NCI-H1417 treated with DMSO at 0.1 percent for 48 hours (cell line): ENCODE measurements around the gene MAFF.
"Not testable (repeated sequence)": the region's sequence is repeated elsewhere in the genome, so short reads cannot be mapped to it uniquely, and the experiment has no call there.

Source experiments
- DNase-seq: peaks from one replicate; lab custom pipeline; 2025; lab: John Stamatoyannopoulos, UW

The MAFF gene

DNA sequence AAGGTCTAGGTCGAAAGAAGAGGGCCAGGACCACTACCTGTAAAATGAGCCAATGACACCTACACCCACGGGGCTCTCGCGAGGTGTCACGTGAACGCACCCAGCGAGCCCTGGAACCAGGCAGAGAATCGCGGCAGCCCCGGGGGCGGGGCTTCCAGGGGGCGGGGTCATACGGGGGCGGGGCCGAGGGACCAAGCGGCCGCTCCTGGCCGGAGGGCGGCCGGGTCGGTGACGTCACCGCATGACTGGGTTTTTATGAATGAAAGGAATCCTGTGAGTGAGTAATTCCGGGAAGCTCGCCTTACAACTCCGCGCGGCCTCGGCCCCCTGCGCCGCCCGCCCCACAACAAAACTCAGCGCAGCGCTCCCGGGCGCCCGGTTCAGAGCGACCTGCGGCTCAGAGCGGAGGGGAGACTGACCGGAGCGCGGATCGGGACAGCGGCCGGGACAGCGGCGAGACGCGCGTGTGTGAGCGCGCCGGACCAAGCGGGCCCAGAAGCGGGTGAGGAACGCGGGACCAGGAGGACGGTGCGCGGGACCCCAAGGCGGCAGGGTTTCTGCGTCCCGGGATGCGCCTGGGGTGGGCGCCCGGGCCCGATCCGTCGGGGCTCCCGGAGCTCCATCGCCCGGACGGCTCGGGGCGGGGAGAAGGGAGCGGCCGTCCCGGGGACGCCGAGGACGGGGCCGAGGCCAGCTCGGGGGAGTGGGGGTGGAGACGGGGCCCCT is at the start of gene MAFF:
Gene MAFF, plus strand, starts transcription at position 284 of the 726 bp plus-strand sequence. CDS start 11,860 bp downstream, outside the sequence.
- no peak for DNase-seq

DNA sequence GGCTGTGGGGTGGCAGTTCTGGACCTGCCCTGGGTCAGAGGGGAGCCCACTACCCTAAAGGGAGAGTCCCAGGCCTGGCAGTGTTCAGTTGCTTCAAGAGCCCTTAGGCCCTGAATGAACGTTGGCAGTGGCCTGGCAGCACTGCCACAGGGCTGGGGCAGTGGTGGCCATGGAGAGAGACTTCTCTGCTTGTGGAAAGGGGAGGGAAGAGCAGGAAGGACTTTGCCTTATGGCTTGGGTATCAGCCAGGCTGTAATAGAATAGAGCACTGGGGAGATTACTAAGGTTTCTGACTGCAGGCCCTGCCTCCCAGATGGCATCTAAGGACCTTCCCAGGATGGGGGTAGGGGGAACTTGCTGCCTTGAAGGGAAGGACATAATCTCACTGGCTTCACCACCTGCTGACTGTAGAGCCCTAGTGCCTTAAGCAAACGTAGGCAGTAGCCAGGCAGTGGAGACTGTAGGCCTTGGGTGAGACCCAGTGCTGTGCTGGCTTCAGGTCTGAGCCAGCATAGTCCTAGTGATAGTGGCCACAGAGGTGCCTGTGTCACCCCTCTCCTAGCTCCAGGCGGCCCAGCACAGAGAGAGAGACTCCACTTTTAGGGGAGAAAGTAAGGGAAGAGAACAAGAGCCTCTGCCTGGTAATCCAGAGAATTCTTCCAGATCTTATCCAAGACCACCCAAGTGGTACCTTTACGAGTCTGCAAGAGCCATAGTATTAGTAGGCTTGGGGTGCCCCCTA is 47.8 kb upstream of the MAFF start:
- no peak for DNase-seq

DNA sequence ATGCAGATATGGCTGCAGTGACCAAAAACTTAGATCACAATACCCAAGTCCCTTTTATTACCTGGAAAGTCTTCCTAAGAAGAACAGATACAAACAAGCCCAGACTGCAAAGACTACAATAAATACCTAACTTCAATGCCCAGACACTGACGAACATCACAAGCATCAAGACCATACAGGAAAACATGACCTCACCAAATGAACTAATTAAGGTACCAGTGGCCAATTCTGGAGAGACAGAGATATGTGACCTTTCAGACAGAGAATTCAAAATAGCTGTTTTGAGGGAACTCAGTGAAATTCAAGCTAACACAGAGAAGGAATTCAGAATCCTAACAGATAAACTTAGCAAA is 47.3 kb upstream of the MAFF start:
- not testable (repeated sequence) for DNase-seq

DNA sequence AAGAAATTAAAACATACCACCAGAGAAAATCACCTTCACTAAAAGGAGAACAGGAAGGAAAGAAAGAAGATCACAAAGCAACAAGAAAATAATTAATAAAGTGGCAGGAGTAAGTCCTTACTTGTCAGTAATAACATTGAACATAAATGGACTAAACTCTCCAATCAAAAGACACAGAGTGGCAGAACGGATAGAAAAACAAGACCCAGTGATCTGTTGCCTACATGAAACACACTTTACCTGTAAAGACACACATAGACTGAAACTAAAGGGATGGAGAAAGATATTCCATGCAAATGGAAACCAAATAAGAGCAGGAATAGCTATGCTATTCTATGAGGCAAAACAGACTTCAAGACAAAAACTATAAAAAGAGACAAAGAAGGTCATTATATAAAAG is 46.1 kb upstream of the MAFF start:
- DNase-seq, result no peak

DNA sequence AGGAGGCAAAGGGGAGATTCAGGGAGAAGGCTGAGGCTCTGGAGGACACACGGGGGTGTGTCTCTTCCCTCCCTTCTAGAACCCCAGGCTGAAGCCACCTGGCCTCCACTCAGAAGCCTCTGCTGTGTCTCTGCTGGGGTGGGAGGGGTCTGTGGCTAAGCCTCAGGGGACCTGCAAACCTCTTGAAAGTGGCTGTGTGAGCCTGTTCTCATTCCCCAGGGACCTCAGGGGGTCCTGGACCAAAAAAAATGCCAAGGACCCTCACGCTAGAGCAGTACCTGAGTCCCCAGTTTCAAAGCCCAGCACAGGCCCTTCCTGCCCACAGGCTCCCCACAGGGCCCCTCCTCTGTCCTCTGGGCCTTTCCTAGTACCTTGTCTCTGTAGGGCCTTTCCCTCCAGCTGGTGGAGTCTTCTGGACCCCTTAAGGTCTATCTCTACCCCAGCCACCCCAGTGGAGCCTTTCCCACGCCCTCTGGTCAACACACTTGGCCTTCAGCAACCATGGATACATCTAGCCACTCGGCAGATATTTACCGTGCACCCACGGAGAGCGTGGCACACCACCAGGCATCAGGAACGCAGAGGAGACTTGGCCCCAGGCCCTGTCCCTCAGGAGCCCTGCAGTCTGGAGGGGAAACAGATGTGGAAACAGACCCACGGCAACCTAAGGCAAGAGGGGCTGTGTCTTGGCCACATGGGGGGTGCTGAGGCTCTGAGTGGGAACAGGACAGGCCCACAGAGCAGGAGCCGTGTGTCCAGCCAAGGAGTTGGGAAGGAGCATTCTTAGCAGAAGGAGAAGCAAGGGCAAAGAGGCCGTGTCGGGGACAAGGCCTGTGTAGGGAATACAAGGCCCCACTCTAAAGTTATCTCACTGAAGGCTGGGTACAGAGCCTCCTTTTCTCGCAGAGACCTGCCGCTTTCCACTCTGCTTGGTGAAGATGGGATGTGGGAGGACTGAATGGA is 38.6 kb upstream of the MAFF start:
- no peak for DNase-seq

DNA sequence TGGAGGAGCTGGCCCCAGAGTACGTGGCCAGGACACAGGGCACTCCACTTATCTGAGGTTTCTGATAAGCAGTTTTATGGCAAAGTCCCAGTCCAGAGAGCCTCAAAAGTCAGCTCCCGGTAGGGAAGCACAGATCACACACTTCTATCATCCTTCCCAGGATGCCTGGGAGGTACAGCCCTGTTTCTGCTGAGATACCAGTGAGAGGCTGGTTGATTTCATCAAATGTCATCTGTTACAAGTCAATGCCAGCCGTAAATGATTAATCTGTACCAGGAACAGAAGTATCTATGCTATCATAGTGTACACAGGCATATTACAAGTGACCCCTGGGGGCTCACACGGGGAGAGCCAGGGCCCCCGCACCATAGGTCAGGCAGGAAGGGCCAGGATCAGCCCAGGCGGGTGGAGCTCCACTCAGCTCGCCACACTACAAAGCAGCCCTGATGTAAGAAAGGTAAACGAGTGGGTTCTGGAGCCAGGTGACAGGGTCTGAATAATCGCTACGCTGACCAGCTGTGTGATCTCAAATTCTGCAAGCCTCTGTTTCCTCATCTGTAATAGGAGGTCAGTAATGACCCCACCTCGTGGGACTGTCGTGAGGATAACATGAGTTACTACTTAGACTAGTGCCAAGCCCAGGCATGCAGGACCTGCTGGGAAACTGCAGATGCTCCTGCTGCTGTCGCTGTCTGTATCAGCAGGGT is 37.8 kb upstream of the MAFF start:
- DNase-seq, result no peak

DNA sequence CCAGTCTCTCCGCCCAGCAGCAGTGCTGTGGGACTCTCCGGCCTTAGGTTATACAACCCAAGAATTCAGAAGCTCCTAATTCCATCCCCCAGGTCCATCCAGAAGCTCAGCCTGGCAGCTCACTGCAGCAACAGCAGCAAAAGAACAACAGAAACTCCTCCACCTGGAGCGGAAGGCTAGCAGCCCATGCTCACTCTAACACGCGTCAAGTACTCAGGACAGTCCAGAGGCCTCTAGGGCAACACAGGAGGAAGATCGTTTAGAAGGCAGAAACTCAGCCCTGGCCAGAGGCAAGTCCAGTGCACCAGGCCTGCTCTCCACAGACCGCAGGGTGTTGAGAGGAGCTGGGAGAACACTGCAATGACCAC is 37.3 kb upstream of the MAFF start:
- no peak for DNase-seq

DNA sequence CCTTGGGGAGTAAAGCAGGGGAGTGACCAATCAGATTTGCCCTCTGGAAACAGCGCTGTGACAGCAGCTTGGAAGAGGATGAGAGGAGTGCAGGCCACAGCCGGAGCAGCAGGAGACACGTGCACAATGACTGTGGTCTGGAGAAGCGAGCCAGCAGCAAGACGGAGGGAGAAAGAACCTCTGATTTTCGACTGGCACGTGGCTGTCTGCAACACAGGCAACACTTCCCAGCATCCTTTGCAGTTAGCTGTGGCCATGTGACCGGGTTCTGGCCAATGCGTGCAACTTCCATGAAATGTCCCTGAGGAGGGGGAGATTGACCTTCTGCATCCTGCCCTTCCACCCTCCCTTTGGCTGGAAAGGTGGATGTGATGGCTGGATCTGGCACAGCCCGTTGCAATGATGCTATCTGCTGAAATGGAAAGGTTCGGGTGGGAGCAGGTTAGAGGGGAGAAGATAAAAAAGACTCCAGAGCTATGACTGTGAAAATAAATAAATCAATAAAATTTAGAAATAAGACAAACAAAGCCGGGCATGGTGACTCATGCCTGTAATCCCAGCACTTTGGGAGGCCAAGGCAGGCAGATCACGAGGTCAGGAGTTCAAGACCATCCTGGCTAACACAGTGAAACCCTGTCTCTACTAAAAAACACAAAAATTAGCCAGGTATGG is 35.7 kb upstream of the MAFF start:
- no peak for DNase-seq

DNA sequence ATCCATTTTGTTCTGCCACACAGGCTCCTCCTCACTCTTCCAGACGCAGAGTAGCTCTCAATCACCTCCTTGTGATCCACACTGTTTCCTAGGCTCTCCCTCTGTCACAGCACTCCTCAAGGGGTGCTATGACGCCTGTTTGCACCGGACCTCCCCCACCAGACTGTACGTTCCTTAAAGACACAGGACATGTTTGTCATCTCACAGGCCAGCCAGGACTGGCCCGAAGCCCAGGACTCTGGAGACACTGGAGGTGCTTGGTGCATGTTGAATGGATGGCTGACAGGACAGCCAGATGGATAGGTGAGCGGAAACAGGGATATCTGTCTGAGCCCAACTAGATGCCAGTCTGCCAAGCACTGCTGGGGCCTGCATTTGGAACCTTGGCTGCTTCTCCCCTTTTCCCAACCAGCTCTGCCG is 33.8 kb upstream of the MAFF start:
- no peak for DNase-seq

DNA sequence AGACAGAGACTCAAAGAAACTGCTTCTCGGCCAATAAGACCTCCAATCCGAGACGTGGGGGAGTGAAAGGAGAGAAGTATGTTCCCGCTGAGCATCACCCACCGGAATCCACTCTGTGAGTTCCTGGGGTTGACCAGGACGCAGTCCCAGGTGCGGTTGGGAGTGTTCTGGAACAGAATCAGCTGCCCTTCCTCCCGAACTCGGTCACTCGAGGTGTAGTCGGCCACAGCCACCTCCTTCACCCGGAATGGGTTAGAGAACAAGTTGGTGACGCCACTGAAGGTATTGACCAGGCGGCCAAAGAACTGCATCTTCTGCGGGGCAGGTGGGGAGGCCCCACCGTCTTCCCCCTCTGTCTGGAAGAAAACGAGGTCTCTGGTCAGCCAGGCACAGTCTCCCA is 32.7 kb upstream of the MAFF start:
- DNase-seq, result no peak

DNA sequence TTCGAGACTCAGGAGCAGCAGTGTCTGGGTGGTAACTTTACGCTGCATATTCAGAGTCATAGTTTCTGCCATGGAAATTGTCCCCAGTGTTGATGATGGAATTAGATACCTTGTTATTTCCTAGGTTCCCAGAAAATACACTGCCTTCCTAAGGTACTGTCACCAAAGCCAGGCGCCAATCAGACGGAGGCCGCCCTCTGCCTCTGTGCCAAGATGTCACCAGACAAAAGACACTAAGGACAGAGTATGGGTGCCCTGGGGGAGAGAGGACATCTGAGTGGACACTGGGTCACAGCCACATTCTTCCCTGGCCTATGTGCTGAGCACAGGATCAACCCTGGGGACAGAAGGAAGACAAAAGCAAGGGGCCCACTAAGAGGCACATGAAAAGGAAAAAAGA is 31.3 kb upstream of the MAFF start:
- no peak for DNase-seq

DNA sequence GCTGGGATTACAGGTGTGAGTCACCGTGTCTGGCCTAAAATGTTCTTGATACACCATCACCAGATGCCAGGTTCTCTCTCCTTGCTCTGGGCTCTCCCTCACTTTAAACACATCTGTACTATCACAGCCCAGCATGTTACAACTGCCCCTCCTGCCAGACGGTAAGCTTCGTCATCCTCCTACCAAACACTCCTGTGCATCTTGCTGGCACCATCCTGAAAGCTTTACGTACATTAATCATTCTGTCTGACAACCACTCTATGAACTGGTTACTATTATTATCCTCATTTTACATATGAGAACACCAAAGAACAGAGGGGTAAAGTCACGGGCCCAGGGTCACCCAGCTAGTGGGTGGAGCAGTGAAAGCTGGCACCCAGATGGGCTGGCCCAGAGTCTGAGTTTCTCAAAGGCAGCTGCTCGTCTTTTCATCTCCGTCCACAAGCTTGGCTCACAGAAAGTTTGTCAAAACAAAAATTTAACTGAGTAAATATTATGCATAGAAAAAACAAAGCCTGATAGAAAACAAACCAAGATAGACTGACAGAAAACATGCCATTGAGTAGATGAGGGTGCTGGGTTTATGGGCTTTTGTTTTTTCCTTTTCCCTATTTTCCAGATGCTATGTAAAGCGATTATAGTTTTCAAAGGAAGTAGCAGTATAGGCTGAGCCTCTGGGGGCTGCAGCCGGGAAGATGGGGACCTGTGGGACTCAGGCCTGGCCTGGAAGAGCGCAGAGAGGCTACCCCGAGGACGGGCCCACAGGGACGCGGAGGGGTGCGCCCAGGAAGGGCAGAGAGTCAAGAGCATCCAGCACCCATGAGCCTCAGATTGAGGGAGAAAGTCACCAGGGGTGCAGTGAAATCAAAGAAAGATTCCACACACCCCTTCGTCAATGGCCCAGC is 29.6 kb upstream of the MAFF start:
- DNase-seq, result no peak

DNA sequence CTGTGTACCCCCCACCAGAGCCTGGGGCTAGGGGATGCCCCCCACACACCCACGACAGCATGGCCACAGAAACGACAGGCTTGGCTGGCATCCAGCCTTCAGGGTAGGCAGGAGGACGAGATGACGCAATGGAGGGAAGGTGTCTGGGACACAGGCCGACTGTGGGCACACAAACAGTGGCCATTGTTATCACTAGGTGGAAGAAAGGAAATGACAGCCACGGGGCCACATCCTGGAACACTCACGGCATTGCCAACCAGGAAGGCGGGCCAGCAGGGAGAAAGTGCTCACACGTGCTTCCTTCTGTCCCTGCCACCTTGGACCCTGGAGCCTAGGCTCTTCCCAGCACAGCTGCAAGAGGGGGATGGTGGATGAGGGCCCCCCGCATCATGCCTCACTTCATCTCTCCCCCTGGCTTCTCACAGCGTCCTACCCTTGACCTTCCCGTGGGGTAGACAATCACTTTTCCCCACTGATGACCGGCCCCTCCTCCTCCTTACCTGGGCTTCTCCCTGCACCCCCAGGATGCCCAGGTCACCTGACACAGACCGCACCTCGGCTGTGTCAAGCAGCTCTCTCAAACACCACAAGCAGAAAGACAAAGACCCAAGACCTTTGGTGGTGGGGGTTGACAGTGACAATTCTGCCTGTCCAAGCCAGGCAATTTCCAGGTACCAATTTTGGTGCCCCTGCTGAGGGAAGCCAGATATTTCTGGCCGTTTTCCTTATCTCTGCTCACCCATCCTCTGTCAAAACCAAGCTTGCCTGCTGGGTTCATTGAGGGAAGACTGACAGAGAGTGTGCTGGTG is 28.8 kb upstream of the MAFF start:
- DNase-seq, result no peak

DNA sequence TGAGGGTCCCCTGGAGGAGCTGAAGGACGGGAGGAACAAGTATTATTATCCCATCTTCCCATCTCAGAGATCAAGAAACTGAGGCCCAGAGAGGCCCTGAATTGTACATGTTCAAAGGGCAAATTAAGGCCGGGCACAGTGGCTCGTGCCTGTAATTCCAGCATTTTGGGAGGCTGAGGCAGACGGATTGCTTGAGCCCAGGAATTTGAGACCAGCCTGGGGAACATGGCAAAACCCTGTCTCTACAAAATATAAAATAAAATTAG is 28.2 kb upstream of the MAFF start:
- DNase-seq, result no peak

DNA sequence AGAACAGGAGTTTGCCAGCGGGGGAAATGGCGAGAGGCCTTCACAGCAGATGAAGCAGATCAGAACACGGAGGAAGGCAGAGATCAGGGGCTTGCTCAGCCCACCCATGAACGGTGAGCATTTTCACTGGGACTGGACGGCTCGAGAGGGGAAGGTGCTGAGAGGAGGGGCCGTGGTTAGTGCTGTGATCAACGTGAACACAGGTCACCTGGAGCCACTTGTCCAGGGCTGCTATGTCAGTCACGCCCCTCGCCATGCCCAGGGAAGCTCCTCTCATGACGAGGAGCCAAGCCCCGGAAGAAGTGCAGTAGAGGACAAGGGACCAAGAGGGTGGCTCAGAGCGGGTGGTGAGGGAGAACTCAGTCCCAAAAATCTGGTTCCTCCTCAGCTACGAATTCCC is 27.2 kb upstream of the MAFF start:
- no peak for DNase-seq

DNA sequence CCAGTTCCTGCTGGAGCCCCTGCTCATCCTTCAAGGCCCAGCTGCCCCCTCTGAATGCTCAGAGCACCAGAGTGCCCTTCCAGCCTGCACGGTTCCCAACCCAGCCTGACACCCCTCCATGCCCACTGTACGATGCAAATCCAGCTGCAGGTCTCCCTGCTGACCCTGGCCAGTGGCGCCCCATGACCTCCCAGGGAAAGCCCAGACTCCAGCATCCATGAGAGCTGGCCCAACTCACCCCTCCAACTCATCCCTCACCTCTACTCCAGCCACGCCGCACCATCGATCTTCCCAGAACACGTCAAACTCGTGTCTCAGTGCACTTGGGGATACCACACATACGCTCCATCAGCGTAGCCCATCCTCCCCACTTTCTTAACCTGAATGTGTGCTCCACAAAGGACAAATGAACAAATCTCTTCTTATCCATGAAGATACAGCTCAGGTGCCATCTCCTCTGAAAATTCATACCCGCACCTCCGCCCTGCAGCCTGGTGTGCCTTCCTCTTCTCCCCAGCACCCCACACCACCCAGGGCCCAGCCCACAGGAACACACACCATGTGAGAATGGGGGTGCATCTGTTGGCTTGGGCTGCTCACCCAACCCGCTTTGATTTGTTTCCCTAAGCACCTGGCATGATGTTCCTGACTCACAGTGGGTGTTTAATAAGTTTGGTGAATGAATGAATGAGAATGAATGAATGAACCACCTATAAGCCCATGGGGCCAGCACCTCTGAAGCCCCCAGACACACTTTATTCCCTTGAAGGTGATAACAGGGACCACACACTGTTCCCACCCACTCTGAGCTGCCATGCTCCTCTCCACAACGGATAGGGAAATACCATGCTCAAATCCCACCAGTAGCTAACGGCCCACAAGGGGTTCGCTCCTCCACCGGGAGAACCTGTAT is 26.3 kb upstream of the MAFF start:
- DNase-seq, result no peak

DNA sequence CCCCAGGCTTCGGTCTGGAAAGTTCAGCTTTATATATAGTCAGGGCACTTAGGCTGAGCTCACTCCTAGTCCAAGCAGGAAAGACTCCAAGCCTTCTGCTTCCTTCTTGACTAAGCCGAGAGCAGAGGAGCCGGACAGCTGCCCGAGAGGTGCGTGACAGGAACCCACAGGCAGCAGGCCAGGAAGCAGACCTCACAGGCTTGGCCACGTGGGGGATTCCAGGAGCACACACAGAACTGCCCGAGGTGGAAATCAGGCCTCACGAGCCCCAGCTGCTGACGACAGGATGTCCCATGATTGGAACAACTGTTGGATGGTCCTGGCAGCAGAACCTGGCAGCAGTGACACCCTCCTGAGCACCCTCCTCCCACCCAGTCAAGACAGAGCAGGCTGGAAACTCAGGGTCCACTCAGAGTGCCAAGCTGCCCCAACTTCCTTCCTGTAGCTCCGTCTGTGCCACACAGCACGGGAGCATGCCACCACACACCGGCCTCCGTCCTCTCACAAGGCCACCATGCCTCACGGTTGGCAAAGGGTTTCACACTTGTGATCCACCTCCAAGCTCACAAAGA is 25.5 kb upstream of the MAFF start:
- DNase-seq, result no peak

DNA sequence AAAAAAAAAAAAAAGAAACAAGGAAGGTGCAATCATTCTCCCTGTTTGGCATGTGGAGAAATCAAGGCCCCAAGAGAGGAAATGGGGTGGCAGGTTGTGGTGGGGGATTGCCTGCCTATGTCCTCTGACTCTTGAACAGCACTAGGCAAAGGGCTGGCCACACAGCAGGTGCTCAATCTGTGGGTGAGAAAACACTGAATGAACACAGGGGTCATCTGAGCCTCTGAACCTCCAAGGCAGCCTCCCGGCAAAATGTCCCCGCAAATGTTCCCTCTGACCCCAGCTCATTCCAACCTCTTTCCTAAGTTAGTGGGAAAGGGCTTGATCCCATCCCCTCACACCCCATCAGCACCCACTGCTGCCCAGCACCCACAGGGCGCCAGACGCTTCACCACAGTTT is 24.8 kb upstream of the MAFF start:
- no peak for DNase-seq

DNA sequence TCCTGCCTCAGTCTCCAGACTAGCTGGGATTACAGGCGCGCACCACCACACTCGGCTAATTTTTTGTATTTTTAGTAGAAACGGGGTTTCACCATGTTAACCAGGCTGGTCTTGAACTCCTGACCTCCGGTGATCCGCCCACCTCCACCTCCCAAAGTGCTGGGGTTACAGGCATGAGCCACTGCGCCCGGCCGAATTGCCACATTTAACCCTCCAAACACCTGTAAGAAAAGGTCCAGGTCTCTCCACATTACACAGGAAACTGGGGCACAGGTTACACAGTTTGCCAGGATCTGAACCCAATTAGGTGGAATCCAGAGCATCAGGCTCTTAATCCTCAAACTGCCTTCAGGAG is 24.2 kb upstream of the MAFF start:
- DNase-seq, result not testable (repeated sequence)
